Trophoblast cell (in vitro differentiated cells and primary cell): ENCODE measurements around the gene ADGRG3.
A peak's percentile ranks its signal among the peaks of the same experiment; 100 is the strongest.

Experiments used
- DNase-seq, 2 donors: peaks; one replicate each; pipeline ENCODE4 v3.0.0-alpha.2; 2016
- H2AFZ ChIP-seq: 2 replicates; pipeline ENCODE4 v1.6.1; 2013; ENCODE audit warnings: low read length, moderate library complexity, mild to moderate bottlenecking; ENCODE audit not compliant: insufficient read depth, poor library complexity
- H2AK5ac ChIP-seq: 2 replicates; pipeline ENCODE4 v1.6.1; 2013; ENCODE audit warnings: mild to moderate bottlenecking, low read length
- H2BK120ac ChIP-seq: 2 replicates; pipeline ENCODE4 v1.6.1; 2013; ENCODE audit warnings: low read length, mild to moderate bottlenecking, moderate library complexity; ENCODE audit not compliant: insufficient read depth, poor library complexity
- H2BK12ac ChIP-seq: 2 replicates; pipeline ENCODE4 v1.6.1; 2013; ENCODE audit warnings: mild to moderate bottlenecking, low read length, moderate library complexity
- H2BK5ac ChIP-seq: 2 replicates; pipeline ENCODE4 v1.6.1; 2013; ENCODE audit warnings: low read length, low read depth, moderate library complexity, mild to moderate bottlenecking; ENCODE audit not compliant: poor library complexity
- H3K14ac ChIP-seq: 2 replicates; pipeline ENCODE4 v1.6.1; 2013; ENCODE audit warnings: mild to moderate bottlenecking, low read length
- H3K18ac ChIP-seq: 2 replicates; pipeline ENCODE4 v1.6.1; 2013; ENCODE audit warnings: mild to moderate bottlenecking, low read length
- H3K23ac ChIP-seq: 2 replicates; pipeline ENCODE4 v1.6.1; 2013; ENCODE audit warnings: low read length
- H3K27ac ChIP-seq: 2 replicates; pipeline ENCODE4 v1.5.1; 2013; ENCODE audit warnings: low read depth, mild to moderate bottlenecking, inconsistent platforms, low read length, moderate library complexity
- H3K27me3 ChIP-seq: 2 replicates; pipeline ENCODE4 v1.6.1; 2013; ENCODE audit warnings: inconsistent platforms, mild to moderate bottlenecking, low read length, moderate library complexity; ENCODE audit not compliant: insufficient read depth
- H3K36me3 ChIP-seq, 2 experiments: 1 replicate in 1 of 2; 2 replicates in 1 of 2; pipeline ENCODE4 v1.6.1; 2013; ENCODE audit warnings: low read length in 2 of 2, mild to moderate bottlenecking in 2 of 2, moderate library complexity in 1 of 2; ENCODE audit not compliant: insufficient read depth in 2 of 2, control insufficient read depth in 1 of 2
- H3K4ac ChIP-seq: 2 replicates; pipeline ENCODE4 v1.6.1; 2013; ENCODE audit warnings: low read depth, mild to moderate bottlenecking, low read length, moderate library complexity
- H3K4me1 ChIP-seq, 2 experiments: 1 replicate in 1 of 2; 2 replicates in 1 of 2; pipeline ENCODE4 v1.6.1; 2013; ENCODE audit warnings: low read length in 2 of 2, mild to moderate bottlenecking in 2 of 2, moderate library complexity in 1 of 2; ENCODE audit not compliant: insufficient read depth in 2 of 2, control insufficient read depth in 1 of 2
- H3K4me2 ChIP-seq: 2 replicates; pipeline ENCODE4 v1.6.1; 2013; ENCODE audit warnings: inconsistent platforms, mild to moderate bottlenecking, low read length, moderate library complexity
- H3K4me3 ChIP-seq: 2 replicates; pipeline ENCODE4 v1.5.1; 2013; ENCODE audit warnings: mild to moderate bottlenecking, low read depth, low read length, inconsistent platforms
- H3K79me1 ChIP-seq: one replicate; pipeline ENCODE4 v1.6.1; 2013; ENCODE audit warnings: low read length
- H3K79me2 ChIP-seq: 2 replicates; pipeline ENCODE4 v1.6.1; 2013; ENCODE audit warnings: low read length, mild to moderate bottlenecking; ENCODE audit not compliant: control insufficient read depth, insufficient read depth, poor library complexity
- H3K9ac ChIP-seq: 2 replicates; pipeline ENCODE4 v1.6.1; 2013; ENCODE audit warnings: mild to moderate bottlenecking, low read length
- H3K9me3 ChIP-seq: 2 replicates; pipeline ENCODE4 v1.6.1; 2013; ENCODE audit warnings: low read depth, mild to moderate bottlenecking, control low read depth, inconsistent platforms, low read length; ENCODE audit not compliant: insufficient read depth
- H4K12ac ChIP-seq: 2 replicates; pipeline ENCODE4 v1.6.1; 2013; ENCODE audit warnings: low read depth, mild to moderate bottlenecking, low read length, moderate library complexity
- H4K8ac ChIP-seq: 2 replicates; pipeline ENCODE4 v1.6.1; 2013; ENCODE audit warnings: low read depth, mild to moderate bottlenecking, low read length, moderate library complexity
- H4K91ac ChIP-seq: one replicate; pipeline ENCODE4 v1.6.1; 2013; ENCODE audit warnings: low read depth, mild to moderate bottlenecking, low read length, moderate library complexity
- WGBS: extraction: QIAGEN DNeasy Blood & Tissue Kit; methylation state at CpG from one replicate; pipeline ENCODE4 v1.1.7; 2013; ENCODE audit warnings: missing lambda C conversion rate; ENCODE audit not compliant: insufficient read length, insufficient coverage; ENCODE audit errors: extremely low coverage; 5-methylcytosine and 5-hydroxymethylcytosine counted together

ADGRG3 gene

GRCh38 chr16:57621521-57622271 is 46.4 kb upstream of the ADGRG3 start:
- Histone ChIP-seq H4K12ac (no peak overlapping the region), H3K9me3 (no peaks in the 10 kb centered on the region), H3K9ac (no peak overlapping the region), H4K8ac (peak overlapping the region; percentile 50), H3K27ac (peak overlapping the region; percentile 96), H2AK5ac (peak overlapping the region; percentile 11), H2BK5ac (peak overlapping the region; percentile 24), H3K14ac (peak overlapping the region; percentile 71), H3K4me1 (peaks cover 63 to 67% of the 10 kb centered on the region in 2 experiments), H3K4me2 (no peak overlapping the region), H2BK12ac (peak overlapping the region; percentile 37), H3K27me3 (no peaks in the 10 kb centered on the region), H3K4me3 (no peak overlapping the region), H3K79me1 (peaks cover 60% of the 10 kb centered on the region), H2BK120ac (peak overlapping the region; percentile 87), H3K36me3 (no peaks in the 10 kb centered on the region), H3K23ac (no peak overlapping the region), H4K91ac (peak overlapping the region; percentile 89), H2AFZ (no peak overlapping the region), H3K79me2 (peaks cover 17% of the 10 kb centered on the region), H3K18ac (peak overlapping the region; percentile 79), H3K4ac (peak overlapping the region; percentile 13)
- no CpG with 5 or more reads among the region's 10 CpGs for WGBS
- DNase-seq = peak; percentile 46 to 53

GRCh38 chr16:57622361-57623250 is 45.5 kb upstream of the ADGRG3 start:
- Histone ChIP-seq H4K8ac (peak overlapping the region; percentile 55), H3K36me3 (no peaks in the 10 kb centered on the region), H3K9me3 (no peaks in the 10 kb centered on the region), H3K18ac (peak overlapping the region; percentile 79), H2BK120ac (peak overlapping the region; percentile 87), H3K4me1 (peaks cover 70 to 75% of the 10 kb centered on the region in 2 experiments), H3K79me1 (peaks cover 63% of the 10 kb centered on the region), H2BK5ac (peak overlapping the region; percentile 16), H3K23ac (no peak overlapping the region), H3K4me2 (no peak overlapping the region), H3K4me3 (no peak overlapping the region), H2AFZ (peak overlapping the region; percentile 19), H3K4ac (peak overlapping the region; percentile 18), H3K79me2 (peaks cover 18% of the 10 kb centered on the region), H3K14ac (peak overlapping the region; percentile 71), H4K12ac (peak overlapping the region; percentile 9), H2AK5ac (peak overlapping the region; percentile 6), H3K27me3 (no peaks in the 10 kb centered on the region), H4K91ac (peak overlapping the region; percentile 84), H2BK12ac (peak overlapping the region; percentile 37), H3K9ac (no peak overlapping the region), H3K27ac (peak overlapping the region; percentile 80)
- WGBS = no CpG with 5 or more reads among the region's 16 CpGs
- peak in 1 of 2 donors; percentile 39 for DNase-seq

- peak overlapping the region; percentile 80 for H3K27ac ChIP-seq
- H3K14ac ChIP-seq = peak overlapping the region; percentile 71
- peak overlapping the region; percentile 7 for H3K4me2 ChIP-seq
- DNase-seq = peak; percentile 84 to 93
- peaks cover 78 to 83% of the 10 kb centered on the region in 2 experiments for H3K4me1 ChIP-seq
- peak overlapping the region; percentile 87 for H4K91ac ChIP-seq
- peak overlapping the region; percentile 22 for H3K18ac ChIP-seq
- WGBS = no CpG with 5 or more reads among the region's 17 CpGs
- H3K4ac ChIP-seq = peak overlapping the region; percentile 5
- no peak overlapping the region for H3K9ac ChIP-seq
- H4K8ac ChIP-seq = peak overlapping the region; percentile 55
- H2AK5ac ChIP-seq = peak overlapping the region; percentile 44
- H3K36me3 ChIP-seq = no peaks in the 10 kb centered on the region
- H3K27me3 ChIP-seq = no peaks in the 10 kb centered on the region
- peak overlapping the region; percentile 9 for H2AFZ ChIP-seq
- no peak overlapping the region for H3K23ac ChIP-seq
- H2BK120ac ChIP-seq = peak overlapping the region; percentile 87
- H2BK5ac ChIP-seq = peak overlapping the region; percentile 62
- H3K9me3 ChIP-seq = no peaks in the 10 kb centered on the region
- H4K12ac ChIP-seq = no peak overlapping the region
- peaks cover 18% of the 10 kb centered on the region for H3K79me2 ChIP-seq
- peak overlapping the region; percentile 37 for H2BK12ac ChIP-seq
- peaks cover 65% of the 10 kb centered on the region for H3K79me1 ChIP-seq
- no peak overlapping the region for H3K4me3 ChIP-seq
Measured at GRCh38 chr16:57623251-57624043, 44.7 kb upstream of the ADGRG3 start.
